OCI-LY3 (cell line): ENCODE data around the gene LINGO3.

ENCODE experiments used
- H2AFZ ChIP-seq: fragments of 200-600, 300-600 bp; shearing (Covaris generic); 2 replicates; pipeline ENCODE4 v1.6.0; 2014; ENCODE audit warnings: antibody characterized with exemption, low read depth, low read length
- H3K27ac ChIP-seq: fragments of 200-600, 300-600 bp; sonication (generic); 2 replicates; pipeline ENCODE4 v1.5.1; 2014; ENCODE audit warnings: mild to moderate bottlenecking, low read length, moderate library complexity, mixed read lengths
- H3K27me3 ChIP-seq: fragments of 200-600, 300-600 bp; sonication (generic); 2 replicates; pipeline ENCODE4 v1.6.1; 2014; ENCODE audit warnings: low read depth, low read length, mixed read lengths
- H3K36me3 ChIP-seq: fragments of 200-600, 300-600 bp; sonication (generic); replicated peaks from 2 replicates; pipeline ENCODE3; 2014; ENCODE audit warnings: low read depth, low read length, mixed read lengths
- H3K4me1 ChIP-seq: fragments of 300-600, 200-600 bp; sonication (generic); 2 replicates; pipeline ENCODE4 v1.6.1; 2014; ENCODE audit warnings: low read length, mixed read lengths
- H3K4me2 ChIP-seq: fragments of 200-600, 300-600 bp; sonication (generic); 2 replicates; pipeline ENCODE4 v1.6.1; 2014; ENCODE audit warnings: low read length, mixed read lengths
- H3K4me3 ChIP-seq: fragments of 300-600, 200-600 bp; sonication (generic); 2 replicates; pipeline ENCODE4 v1.5.1; 2014; ENCODE audit warnings: antibody characterized with exemption, mild to moderate bottlenecking, low read length, moderate library complexity
- H3K79me2 ChIP-seq: fragments of 300-600, 200-600 bp; shearing (Covaris generic); 2 replicates; pipeline ENCODE4 v1.6.1; 2014; ENCODE audit warnings: mild to moderate bottlenecking, low read length, mixed read lengths
- H3K9ac ChIP-seq: fragments of 300-600, 200-600 bp; shearing (Covaris generic); 2 replicates; pipeline ENCODE4 v1.6.0; 2014; ENCODE audit warnings: mild to moderate bottlenecking, low read length, moderate library complexity
- H3K9me3 ChIP-seq: fragments of 200-600, 300-600 bp; shearing (Covaris generic); 2 replicates; pipeline ENCODE4 v1.6.1; 2014; ENCODE audit warnings: low read length, mixed read lengths; ENCODE audit not compliant: insufficient read depth
- H4K20me1 ChIP-seq: fragments of 200-600, 300-600 bp; sonication (generic); 2 replicates; pipeline ENCODE4 v1.6.1; 2016; ENCODE audit warnings: low read length, mixed read lengths; ENCODE audit not compliant: insufficient read depth
- EZH2phosphoT487 ChIP-seq: fragments of 200-600 bp; shearing (Covaris generic); IDR thresholded peaks from 2 replicates; pipeline ENCODE4 v1.6.1; 2018; ENCODE audit warnings: antibody characterized with exemption, mixed run types, low read depth
- TF ChIP-seq, protein P1 (sequence below): fragments of 200-600, 300-600 bp; sonication (generic); IDR thresholded peaks from 2 replicates; pipeline ENCODE4 v1.5.1; 2014; ENCODE audit warnings: antibody characterized with exemption, low read length, low read depth

The LINGO3 gene

DNA sequence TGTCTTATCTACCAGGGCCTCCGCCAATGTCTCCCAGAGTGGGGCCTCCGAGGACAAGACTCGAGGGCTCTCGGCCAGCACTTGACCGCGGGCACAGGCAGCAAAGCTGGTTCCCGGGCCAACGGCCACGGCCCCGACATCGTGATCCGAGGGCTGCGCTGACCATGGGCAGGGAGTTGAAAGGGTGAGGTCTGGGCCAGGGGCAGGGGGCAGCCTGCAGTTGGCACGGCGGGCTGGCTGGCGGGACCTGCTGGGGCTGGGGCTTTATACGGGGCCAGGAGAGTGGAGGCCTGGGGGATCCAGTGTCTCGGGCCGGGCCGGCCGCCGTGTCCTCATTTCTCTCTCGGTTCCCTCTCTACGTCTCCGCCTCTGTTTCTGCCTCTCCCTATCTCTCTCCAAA is 9.8 kb upstream of the LINGO3 start:
- Histone ChIP-seq H3K4me2 (no peak overlapping the region), H3K36me3 (peaks cover 5% of the 10 kb centered on the region), H3K4me1 (no peaks in the 10 kb centered on the region), H4K20me1 (no peaks in the 10 kb centered on the region), H3K9ac (no peak overlapping the region), H2AFZ (no peak overlapping the region), H3K27ac (no peak overlapping the region), H3K4me3 (no peak overlapping the region), H3K27me3 (peaks cover 12% of the 10 kb centered on the region), H3K79me2 (no peaks in the 10 kb centered on the region), H3K9me3 (peaks cover 8% of the 10 kb centered on the region; the same call in 1 of the 2 replicates)
- no peak for TF ChIP-seq EZH2phosphoT487
- TF ChIP-seq, protein P1, sequence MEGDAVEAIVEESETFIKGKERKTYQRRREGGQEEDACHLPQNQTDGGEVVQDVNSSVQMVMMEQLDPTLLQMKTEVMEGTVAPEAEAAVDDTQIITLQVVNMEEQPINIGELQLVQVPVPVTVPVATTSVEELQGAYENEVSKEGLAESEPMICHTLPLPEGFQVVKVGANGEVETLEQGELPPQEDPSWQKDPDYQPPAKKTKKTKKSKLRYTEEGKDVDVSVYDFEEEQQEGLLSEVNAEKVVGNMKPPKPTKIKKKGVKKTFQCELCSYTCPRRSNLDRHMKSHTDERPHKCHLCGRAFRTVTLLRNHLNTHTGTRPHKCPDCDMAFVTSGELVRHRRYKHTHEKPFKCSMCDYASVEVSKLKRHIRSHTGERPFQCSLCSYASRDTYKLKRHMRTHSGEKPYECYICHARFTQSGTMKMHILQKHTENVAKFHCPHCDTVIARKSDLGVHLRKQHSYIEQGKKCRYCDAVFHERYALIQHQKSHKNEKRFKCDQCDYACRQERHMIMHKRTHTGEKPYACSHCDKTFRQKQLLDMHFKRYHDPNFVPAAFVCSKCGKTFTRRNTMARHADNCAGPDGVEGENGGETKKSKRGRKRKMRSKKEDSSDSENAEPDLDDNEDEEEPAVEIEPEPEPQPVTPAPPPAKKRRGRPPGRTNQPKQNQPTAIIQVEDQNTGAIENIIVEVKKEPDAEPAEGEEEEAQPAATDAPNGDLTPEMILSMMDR = no peak

DNA sequence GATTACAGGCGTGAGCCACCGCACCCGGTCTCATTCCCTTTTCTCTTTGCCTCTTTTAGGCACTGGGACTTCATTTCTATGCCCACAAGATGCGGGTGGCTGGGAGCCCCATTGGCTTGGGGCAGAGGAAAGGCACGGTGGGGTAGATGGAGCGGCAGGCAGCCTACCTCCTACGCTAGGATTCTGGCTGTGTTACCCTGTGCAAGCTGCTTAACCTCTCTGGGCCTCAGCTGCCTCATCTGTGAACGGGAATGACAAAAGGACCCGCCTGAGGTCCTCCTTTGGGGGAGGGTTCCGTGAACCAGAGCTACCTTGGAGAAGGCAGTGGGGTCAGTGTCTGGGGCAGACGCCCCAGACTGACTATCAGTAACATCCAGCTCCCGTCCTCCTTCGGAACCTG is 9.3 kb upstream of the LINGO3 start:
- Histone ChIP-seq H2AFZ (no peak overlapping the region), H3K79me2 (no peaks in the 10 kb centered on the region), H3K36me3 (peaks cover 5% of the 10 kb centered on the region), H3K4me3 (no peak overlapping the region), H3K27ac (no peak overlapping the region), H3K27me3 (peaks cover 12% of the 10 kb centered on the region), H3K9ac (no peak overlapping the region), H3K4me2 (no peak overlapping the region), H4K20me1 (no peaks in the 10 kb centered on the region), H3K4me1 (no peaks in the 10 kb centered on the region), H3K9me3 (peaks cover 8% of the 10 kb centered on the region; the same call in 1 of the 2 replicates)
- TF ChIP-seq, protein P1 = no peak
- TF ChIP-seq EZH2phosphoT487 = no peak

DNA sequence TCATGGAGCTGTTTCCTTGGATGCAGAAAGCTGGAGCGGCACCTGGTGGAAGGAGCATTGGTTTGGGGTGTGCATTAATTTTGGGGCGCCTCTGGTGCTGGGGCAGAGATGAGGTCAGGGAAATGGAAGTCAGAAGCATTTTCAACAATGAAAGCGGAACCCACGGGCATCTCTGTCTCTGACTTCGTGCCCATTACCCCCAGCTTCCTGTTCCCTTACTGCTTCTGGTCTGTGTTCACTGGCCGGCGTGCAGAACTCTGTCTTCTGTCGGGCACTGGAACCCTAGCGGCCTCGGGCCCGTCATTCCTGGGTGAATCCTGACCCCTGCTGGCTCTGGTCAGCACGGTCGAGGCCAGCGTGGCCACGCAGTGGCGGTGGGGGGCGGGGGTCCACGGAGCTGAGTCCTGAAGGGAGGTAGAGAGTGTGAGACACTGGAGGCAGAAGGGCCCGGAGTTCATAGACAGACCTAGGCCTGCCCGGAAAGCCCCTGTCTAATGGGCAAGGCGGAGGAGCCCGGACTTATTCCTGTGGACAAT is 7.9 kb upstream of the LINGO3 start:
- Histone ChIP-seq H3K79me2 (no peaks in the 10 kb centered on the region), H3K4me1 (no peaks in the 10 kb centered on the region), H4K20me1 (no peaks in the 10 kb centered on the region), H3K27ac (no peak overlapping the region), H3K9me3 (peaks cover 8% of the 10 kb centered on the region; the same call in 1 of the 2 replicates), H3K4me2 (no peak overlapping the region; the same call in 1 of the 2 replicates), H2AFZ (0 out of 2 replicates have a peak overlapping the region, but pooled peaks have one; percentile 20), H3K36me3 (peaks cover 1% of the 10 kb centered on the region), H3K4me3 (no peak overlapping the region), H3K27me3 (peaks cover 12% of the 10 kb centered on the region), H3K9ac (no peak overlapping the region)
- no peak for TF ChIP-seq EZH2phosphoT487
- TF ChIP-seq, protein P1 = peak; percentile 70

DNA sequence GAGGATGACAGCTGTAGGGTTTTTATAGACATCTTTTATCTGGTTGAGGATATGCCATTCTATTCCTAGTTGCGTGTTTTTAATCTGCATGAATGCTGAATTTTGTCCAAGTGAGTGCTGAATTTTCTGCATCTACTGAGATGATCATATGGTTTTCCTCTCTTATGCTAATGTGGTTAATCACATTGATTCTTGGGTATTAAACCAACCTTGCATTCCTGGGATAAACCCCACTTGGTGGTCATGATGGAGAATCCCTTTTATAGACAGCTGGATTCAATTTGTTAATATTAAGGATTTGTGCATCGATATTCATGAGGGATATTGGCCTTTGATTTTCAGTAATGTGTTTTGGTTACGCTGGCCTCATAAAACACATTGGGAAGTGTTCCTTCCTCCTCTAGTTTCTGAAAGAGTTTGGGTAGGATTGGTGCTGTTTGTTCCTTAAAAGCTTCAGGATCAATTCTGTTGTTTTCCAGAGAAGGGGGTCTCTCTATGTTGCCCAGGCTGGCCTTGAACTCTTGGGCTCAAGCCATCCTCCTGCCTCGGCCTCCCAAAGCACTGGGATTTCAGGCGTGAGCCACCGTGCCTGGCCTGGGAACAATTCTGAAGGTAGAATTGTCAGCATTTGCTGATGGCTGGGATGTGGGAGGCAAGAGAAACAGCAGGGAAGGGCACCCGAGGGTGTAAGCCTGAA is 7.3 kb upstream of the LINGO3 start:
- Histone ChIP-seq H2AFZ (no peak overlapping the region), H3K9me3 (peaks cover 8% of the 10 kb centered on the region; the same call in 1 of the 2 replicates), H3K79me2 (no peaks in the 10 kb centered on the region), H3K9ac (no peak overlapping the region), H3K27me3 (peaks cover 12% of the 10 kb centered on the region), H3K4me3 (no peak overlapping the region), H3K36me3 (no peaks in the 10 kb centered on the region), H3K4me1 (no peaks in the 10 kb centered on the region), H3K4me2 (no peak overlapping the region), H4K20me1 (no peaks in the 10 kb centered on the region), H3K27ac (no peak overlapping the region)
- no peak for TF ChIP-seq EZH2phosphoT487
- TF ChIP-seq, protein P1 = no peak
